Testis (tissue), 3 donors: ENCODE measurements around the gene CELSR1. TPM values are rescaled to one million over a fixed set of nuclear protein-coding genes. Genes with fewer than 3 reads are reported as not detected.
"Not testable (repeated sequence)": the region's sequence is repeated elsewhere in the genome, so short reads cannot be mapped to it uniquely, and the experiment has no call there.

ENCODE experiments used
- DNase-seq: peaks from one replicate; pipeline ENCODE4 v3.0.0-alpha.2; 2019
- H3K27ac ChIP-seq, 2 donors: fragments of 200-600 bp; sonication (generic); one replicate each; pipeline ENCODE4 v1.5.1; 2019
- H3K27me3 ChIP-seq: fragments of 200-600 bp; sonication (generic); one replicate; pipeline ENCODE4 v1.5.1; 2019
- H3K36me3 ChIP-seq: fragments of 200-600 bp; sonication (generic); one replicate; pipeline ENCODE4 v1.5.1; 2017; ENCODE audit warnings: low read depth; ENCODE audit errors: missing control alignments
- H3K4me1 ChIP-seq: fragments of 200-600 bp; sonication (generic); one replicate; pipeline ENCODE4 v1.5.1; 2019
- H3K4me3 ChIP-seq, 2 donors: fragments of 200-600 bp; sonication (generic); one replicate each; pipeline ENCODE4 v1.5.1; 2017 to 2019
- H3K9me3 ChIP-seq: fragments of 200-600 bp; sonication (generic); one replicate; pipeline ENCODE4 v1.5.1; 2017
- CTCF ChIP-seq, 3 experiments: fragments of 450-650 bp in 2 of 3; fragments of 200-600 bp in 1 of 3; sonication (generic) in 1 of 3; IDR thresholded peaks; one replicate each; pipeline ENCODE4 v1.5.1; 2016 to 2019; ENCODE audit warnings: antibody characterized with exemption in 3 of 3, mild to moderate bottlenecking in 2 of 3, moderate library complexity in 1 of 3
- POLR2A ChIP-seq: fragments of 450-650 bp; IDR thresholded peaks from one replicate; pipeline ENCODE4 v1.6.1; 2017; ENCODE audit warnings: antibody characterized with exemption, mild to moderate bottlenecking, moderate library complexity
- WGBS, 2 donors: methylation state at CpG; one replicate each; pipeline ENCODE4 v1.1.5; 2018; 5-methylcytosine and 5-hydroxymethylcytosine counted together
- intact Hi-C: fragments of 100-400 bp; cut with DNase I; formaldehyde crosslinking; loops from one replicate; pipeline ENCODE4 v1.15.1; 2023; ENCODE audit warnings: low total_unique reads
- polyA plus RNA-seq: library from polyadenylated mRNA; stranded (reverse); fragments of 350-450 nt; fragmentation: Illumina TruSeq; extraction: RNeasy Lipid Tissue Mini Kit (QIAGEN cat#74804); gene quantifications from one replicate; pipeline ENCODE4 v1.2.3, GENCODE V29; 2014; ENCODE audit warnings: low read depth, low replicate concordance; ENCODE audit not compliant: insufficient read depth
- total RNA-seq, 2 donors: library from RNA; depleted of rRNA; stranded (reverse); fragments of >200 nt; gene quantifications; one replicate each; pipeline ENCODE4 v1.2.3, GENCODE V29; 2016

Gene CELSR1
- total and polyA plus RNA-seq, 3 donors from 2014 or later, result 5.6 to 21.5 (median 13.8) TPM

GRCh38 chr22:46504584-46504983 lies 32.8 kb downstream of the CELSR1 start:
- no peaks in the 10 kb centered on the region for H3K4me1 ChIP-seq

DNA sequence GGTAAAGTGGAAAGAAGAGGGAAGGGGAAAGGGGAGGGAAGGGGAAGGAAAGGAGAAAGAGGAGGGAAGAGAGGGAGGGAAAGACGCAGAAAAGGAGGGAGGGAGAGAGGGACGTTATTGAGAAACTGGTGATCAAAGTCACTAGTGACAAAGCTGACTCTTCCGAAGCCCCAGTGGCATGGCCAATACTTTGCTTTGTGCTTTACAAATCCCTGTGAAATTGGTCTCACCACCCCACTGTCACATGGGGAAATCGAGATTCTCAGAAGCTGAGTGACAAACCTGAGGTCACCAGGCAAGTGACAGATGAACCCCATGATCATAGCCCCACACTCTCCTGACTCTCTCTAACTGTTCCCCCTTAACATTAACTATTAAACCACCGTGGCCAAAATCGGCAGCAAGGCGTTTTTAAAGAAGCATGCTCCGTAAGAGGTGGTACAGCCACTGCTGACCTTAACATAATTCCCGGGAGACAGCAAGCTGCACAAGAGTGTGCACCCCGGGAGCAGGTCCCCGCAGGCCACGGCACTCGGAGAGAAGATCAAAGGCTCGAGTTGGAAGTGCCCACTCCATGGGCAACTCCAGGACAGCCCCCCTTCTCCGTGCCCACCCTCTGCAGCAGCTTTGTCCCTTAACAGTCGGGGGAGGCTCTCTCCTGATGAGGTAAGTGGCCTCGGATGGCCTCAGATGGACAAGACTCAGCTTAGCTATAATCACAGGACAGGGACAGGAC lies 34.8 kb downstream of the CELSR1 start:
- no peaks in the 10 kb centered on the region for H3K9me3 ChIP-seq
- H3K36me3 ChIP-seq, result no peaks in the 10 kb centered on the region
- H3K27me3 ChIP-seq, result no peaks in the 10 kb centered on the region
- DNase-seq, result no peak
- TF ChIP-seq POLR2A (no peak), CTCF (IDR thresholded peaks at IDR 0.05) (no peak)
- intact Hi-C loops, result no loop called here
- H3K4me3 ChIP-seq, result no peak overlapping the region
- WGBS, 2 donors, result 58 to 68% methylated on average over 15 to 17 of the region's 17 CpGs
- no peaks in the 10 kb centered on the region for H3K4me1 ChIP-seq
- no peak overlapping the region for H3K27ac ChIP-seq

More at GRCh38 chr22:46504584-46504983, 32.8 kb downstream of the CELSR1 start:
- no peak for DNase-seq
- TF ChIP-seq POLR2A (no peak), CTCF (IDR thresholded peaks at IDR 0.05) (no peak)
- intact Hi-C loops, result no loop called here
- no peaks in the 10 kb centered on the region for H3K36me3 ChIP-seq
- no peaks in the 10 kb centered on the region for H3K27me3 ChIP-seq
- H3K4me3 ChIP-seq, result no peak overlapping the region
- no peaks in the 10 kb centered on the region for H3K9me3 ChIP-seq
- no peak overlapping the region for H3K27ac ChIP-seq
- 68 to 69% methylated on average over 4 of the region's 4 CpGs for WGBS, 2 donors

DNA sequence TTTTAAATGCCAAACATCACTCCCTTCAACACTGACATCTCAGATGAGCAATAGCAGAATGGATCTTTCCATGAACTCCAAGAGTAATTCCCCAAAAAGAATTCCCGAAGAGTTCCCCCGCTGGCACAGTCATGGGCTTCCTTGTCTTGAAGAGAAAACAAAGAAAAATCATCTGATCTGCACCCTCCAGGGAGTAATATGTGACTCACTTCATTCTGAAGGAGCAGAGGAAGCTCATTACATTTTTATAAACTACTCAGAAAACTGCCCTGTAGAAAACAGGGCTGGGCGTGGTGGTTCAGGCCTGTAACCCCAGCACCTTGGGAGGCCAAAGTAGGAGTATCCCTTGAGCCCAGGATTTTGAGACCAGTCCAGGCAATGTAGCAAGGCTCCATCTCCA lies 35.7 kb downstream of the CELSR1 start:
- Histone ChIP-seq H3K27ac (no peak overlapping the region), H3K4me1 (no peaks in the 10 kb centered on the region), H3K9me3 (no peaks in the 10 kb centered on the region), H3K36me3 (no peaks in the 10 kb centered on the region), H3K4me3 (no peak overlapping the region), H3K27me3 (no peaks in the 10 kb centered on the region)
- no peak for DNase-seq
- WGBS, 2 donors, result 86 to 90% methylated on average over 3 of the region's 3 CpGs
- intact Hi-C loops, result no loop called here
- no peak for TF ChIP-seq POLR2A
- TF ChIP-seq CTCF (IDR thresholded peaks at IDR 0.05), result no peak

- H3K27me3 ChIP-seq, intact Hi-C loops, DNase-seq, H3K36me3 ChIP-seq, H3K4me3 ChIP-seq, H3K9me3 ChIP-seq, H3K4me1 ChIP-seq, H3K27ac ChIP-seq: not testable (repeated sequence)
- WGBS, 2 donors, result 94 to 95% methylated on average over 12 of the region's 12 CpGs
Observed at GRCh38 chr22:46501265-46501664, 36.2 kb downstream of the CELSR1 start.

- Histone ChIP-seq H3K9me3 (no peaks in the 10 kb centered on the region), H3K27ac (no peak overlapping the region), H3K27me3 (no peaks in the 10 kb centered on the region), H3K4me1 (no peaks in the 10 kb centered on the region), H3K36me3 (no peaks in the 10 kb centered on the region), H3K4me3 (no peak overlapping the region)
- intact Hi-C loops, result no loop called here
- DNase-seq, result no peak
- TF ChIP-seq POLR2A (no peak), CTCF (IDR thresholded peaks at IDR 0.05) (no peak)
- WGBS, 2 donors, result 48 to 63% methylated on average over 9 to 15 of the region's 15 CpGs
Observed at GRCh38 chr22:46500201-46500600, 37.2 kb downstream of the CELSR1 start.
